GM18519 (cell line): Measurements from ENCODE around the gene HCRT.
"Not testable (repeated sequence)": the region's sequence is repeated elsewhere in the genome, so short reads cannot be mapped to it uniquely, and the experiment has no call there.

ENCODE experiments used
- ATAC-seq: cut with Tn5 transposase; IDR thresholded peaks from one replicate; pipeline ENCODE4 v1.9.1; 2021; ENCODE audit warnings: mild to moderate bottlenecking, moderate library complexity; ENCODE audit not compliant: unreplicated experiment, low FRiP score

HCRT gene

GRCh38 chr17:42146911-42147607 lies 38.2 kb downstream of the HCRT start:
- no peak for ATAC-seq

DNA sequence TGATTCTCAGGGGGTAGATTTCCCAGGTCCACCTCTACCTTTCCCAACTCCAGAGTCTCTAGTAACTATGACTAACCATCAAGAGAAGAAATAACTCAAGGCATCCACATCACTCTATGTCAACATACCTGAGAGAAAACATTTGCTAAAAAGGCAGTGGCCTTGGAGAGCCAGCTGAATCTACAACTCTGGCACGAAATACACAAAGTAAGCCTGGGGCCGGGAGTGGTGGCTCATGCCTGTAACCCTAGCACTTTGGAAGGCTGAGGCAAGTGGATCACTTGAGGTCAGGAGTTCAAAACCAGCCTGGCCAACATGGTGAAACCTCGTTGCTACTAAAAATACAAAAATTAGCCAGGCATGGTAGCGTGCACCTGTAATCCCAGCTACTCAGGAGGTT lies 42.1 kb downstream of the HCRT start:
- not testable (repeated sequence) for ATAC-seq

GRCh38 chr17:42142371-42142896 lies 42.8 kb downstream of the HCRT start:
- ATAC-seq: no peak

GRCh38 chr17:42141382-42141781 lies 43.9 kb downstream of the HCRT start:
- ATAC-seq: no peak

DNA sequence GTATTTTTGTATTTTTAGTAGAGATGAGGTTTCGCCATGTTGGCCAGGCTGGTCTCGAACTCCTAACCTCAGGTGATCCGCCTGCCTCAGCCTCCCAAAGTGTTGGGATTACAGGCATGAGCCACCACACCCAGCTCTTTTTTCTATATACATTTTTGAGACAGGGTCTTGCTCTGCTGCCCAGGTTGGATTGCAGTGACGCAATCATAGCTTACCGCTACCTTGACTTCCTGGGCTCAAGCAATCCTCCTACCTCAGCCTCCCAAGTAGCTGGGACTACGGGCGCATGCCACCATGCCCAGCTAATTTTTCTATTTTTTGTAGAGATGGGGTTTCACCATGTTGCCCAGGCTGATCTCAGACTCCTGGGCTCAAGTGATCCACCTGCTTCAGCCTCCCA lies 44.6 kb downstream of the HCRT start:
- ATAC-seq: not testable (repeated sequence)

GRCh38 chr17:42138749-42139492 lies 46.3 kb downstream of the HCRT start:
- ATAC-seq: no peak

GRCh38 chr17:42136654-42137051 lies 48.6 kb downstream of the HCRT start:
- no peak for ATAC-seq

DNA sequence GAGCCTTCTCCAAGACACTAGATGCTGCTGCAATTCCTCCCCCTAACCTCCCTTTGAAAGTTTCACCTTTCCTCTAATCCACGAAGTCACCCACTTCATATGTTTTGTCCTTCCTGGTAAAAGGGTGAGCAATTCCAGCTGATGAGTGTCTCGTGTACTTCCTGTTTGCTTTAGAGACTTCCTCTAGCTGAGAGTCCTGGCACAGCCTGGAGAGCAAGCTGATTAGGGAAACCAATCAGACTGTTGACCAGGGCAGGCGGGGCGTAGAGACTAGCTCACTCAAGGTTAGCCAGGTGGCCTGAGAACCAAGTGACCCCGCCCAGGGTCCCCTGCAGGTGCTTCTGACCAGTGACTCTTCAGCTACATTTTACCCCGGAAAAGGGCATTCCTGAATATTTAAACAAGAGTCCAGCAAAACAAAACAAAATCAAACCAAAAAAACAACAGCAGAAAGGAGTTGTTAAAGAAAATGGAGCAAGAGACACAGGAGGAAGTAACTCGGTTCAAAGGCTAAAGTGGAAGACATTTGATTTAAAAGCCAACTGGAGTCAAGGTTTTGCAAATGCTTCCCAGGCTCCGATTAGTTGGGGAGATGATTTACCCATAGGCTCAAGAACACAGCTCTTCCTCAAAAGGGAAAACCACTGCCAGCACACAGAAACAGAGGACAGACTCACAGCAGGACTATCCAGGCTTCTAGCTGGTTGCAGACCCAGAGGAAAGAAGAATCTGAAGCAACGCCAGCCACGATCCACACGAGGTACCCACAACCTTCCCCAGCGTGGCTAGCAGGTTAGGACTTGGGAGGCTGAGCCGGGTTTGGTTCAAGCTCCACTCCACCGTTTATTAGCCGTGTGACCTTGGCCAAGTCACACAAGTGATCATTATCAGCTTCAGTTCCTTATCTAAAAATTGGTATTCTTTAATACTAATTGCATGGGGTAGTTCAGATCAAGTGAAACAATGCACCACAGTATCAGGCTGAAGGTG lies 49.3 kb downstream of the HCRT start:
- no peak for ATAC-seq

GRCh38 chr17:42135151-42135550 lies 50.1 kb downstream of the HCRT start:
- ATAC-seq: no peak
